Measurements from ENCODE around the gene TCHHL1.

Gene TCHHL1

GRCh38 chr1:152089014-152089674 lies at the start of gene TCHHL1:
Gene TCHHL1 (minus strand): TSS chr1:152089064. CDS start chr1:152088143, 921 bp downstream.
- Mint-ChIP-seq H3K27ac (no peak within 1 kb of the TSS), H3K4me1 (no peaks in the 10 kb centered on the region), H3K9me3 (peaks cover 12% of the 10 kb centered on the region), H3K36me3 (no peaks in the 10 kb centered on the region), H3K4me3 (no peak within 1 kb of the TSS), H3K27me3 (peaks cover 14% of the 10 kb centered on the region)
- DNase-seq (ENCODE audit: low spot score in 2 of 2) (no peak), ATAC-seq (ENCODE audit: low read depth) (no peak)

- Mint-ChIP-seq H3K4me3 (no peak overlapping the region), H3K4me1 (no peaks in the 10 kb centered on the region), H3K9me3 (peaks cover 6% of the 10 kb centered on the region), H3K27ac (no peak overlapping the region), H3K36me3 (no peaks in the 10 kb centered on the region), H3K27me3 (peaks cover 6% of the 10 kb centered on the region)
- DNase-seq (ENCODE audit: low spot score in 2 of 2) = no peak
- no peak for ATAC-seq (ENCODE audit: low read depth)
Measured at GRCh38 chr1:152137215-152137614, 48.4 kb upstream of the TCHHL1 start.

- peaks cover 6% of the 10 kb centered on the region for H3K9me3 Mint-ChIP-seq
- H3K4me3 Mint-ChIP-seq = no peak overlapping the region
- no peak for DNase-seq (ENCODE audit: low spot score in 2 of 2)
- no peak for ATAC-seq (ENCODE audit: low read depth)
- no peaks in the 10 kb centered on the region for H3K36me3 Mint-ChIP-seq
- no peak overlapping the region for H3K27ac Mint-ChIP-seq
- H3K4me1 Mint-ChIP-seq = no peaks in the 10 kb centered on the region
- peaks cover 29% of the 10 kb centered on the region for H3K27me3 Mint-ChIP-seq
Measured at GRCh38 chr1:152130186-152130585, 41.3 kb upstream of the TCHHL1 start.

GRCh38 chr1:152127673-152128072 lies 38.8 kb upstream of the TCHHL1 start:
- Mint-ChIP-seq H3K4me1 (no peaks in the 10 kb centered on the region), H3K27me3 (peaks cover 27% of the 10 kb centered on the region), H3K9me3 (no peaks in the 10 kb centered on the region), H3K4me3 (no peak overlapping the region), H3K36me3 (no peaks in the 10 kb centered on the region), H3K27ac (no peak overlapping the region)
- ATAC-seq (ENCODE audit: low read depth) = no peak
- DNase-seq (ENCODE audit: low spot score in 2 of 2) = no peak

GRCh38 chr1:152125834-152126443 lies 37.1 kb upstream of the TCHHL1 start:
- peaks cover 28% of the 10 kb centered on the region for H3K27me3 Mint-ChIP-seq
- no peak for ATAC-seq (ENCODE audit: low read depth)

GRCh38 chr1:152118915-152119314 lies 30.1 kb upstream of the TCHHL1 start:
- peaks cover 16% of the 10 kb centered on the region for H3K27me3 Mint-ChIP-seq
- H3K4me3 Mint-ChIP-seq = no peak overlapping the region

More at GRCh38 chr1:152125834-152126443, 37.1 kb upstream of the TCHHL1 start:
- H3K36me3 Mint-ChIP-seq = no peaks in the 10 kb centered on the region
- H3K9me3 Mint-ChIP-seq = no peaks in the 10 kb centered on the region
- H3K27ac Mint-ChIP-seq = no peak overlapping the region
- no peaks in the 10 kb centered on the region for H3K4me1 Mint-ChIP-seq
- no peak for DNase-seq (ENCODE audit: low spot score in 2 of 2)
- no peak overlapping the region for H3K4me3 Mint-ChIP-seq

GRCh38 chr1:152115344-152115743 lies 26.5 kb upstream of the TCHHL1 start, which contains the start of gene TCHH:
Gene TCHH (minus strand): TSS chr1:152115444. CDS start chr1:152114080, 1,364 bp downstream.
- Mint-ChIP-seq H3K27ac (no peak within 1 kb of the TSS), H3K9me3 (no peaks in the 10 kb centered on the region), H3K36me3 (no peaks in the 10 kb centered on the region), H3K27me3 (peaks cover 15% of the 10 kb centered on the region), H3K4me3 (no peak within 1 kb of the TSS), H3K4me1 (no peaks in the 10 kb centered on the region)
- no peak for ATAC-seq (ENCODE audit: low read depth)
- DNase-seq (ENCODE audit: low spot score in 2 of 2) = no peak

More at GRCh38 chr1:152118915-152119314, 30.1 kb upstream of the TCHHL1 start:
- Mint-ChIP-seq H3K36me3 (no peaks in the 10 kb centered on the region), H3K27ac (no peak overlapping the region), H3K9me3 (no peaks in the 10 kb centered on the region), H3K4me1 (no peaks in the 10 kb centered on the region)
- no peak for ATAC-seq (ENCODE audit: low read depth)
- no peak for DNase-seq (ENCODE audit: low spot score in 2 of 2)

- no peak for ATAC-seq (ENCODE audit: low read depth)
- Mint-ChIP-seq H3K27ac (no peak overlapping the region), H3K4me1 (peaks cover 3% of the 10 kb centered on the region), H3K9me3 (no peaks in the 10 kb centered on the region), H3K27me3 (peaks cover 12% of the 10 kb centered on the region), H3K4me3 (no peak overlapping the region), H3K36me3 (peaks cover 2% of the 10 kb centered on the region)
- no peak for DNase-seq (ENCODE audit: low spot score in 2 of 2)
Measured at GRCh38 chr1:152112885-152113432, 24.1 kb upstream of the TCHHL1 start.

- Mint-ChIP-seq H3K27me3 (peaks cover 12% of the 10 kb centered on the region), H3K9me3 (no peaks in the 10 kb centered on the region), H3K36me3 (peaks cover 2% of the 10 kb centered on the region), H3K4me3 (no peak overlapping the region), H3K27ac (no peak overlapping the region), H3K4me1 (peaks cover 7% of the 10 kb centered on the region)
- ATAC-seq (ENCODE audit: low read depth) (no peak), DNase-seq (ENCODE audit: low spot score in 2 of 2) (no peak)
Measured at GRCh38 chr1:152112101-152112884, 23.4 kb upstream of the TCHHL1 start.

GRCh38 chr1:152111515-152111968 lies 22.7 kb upstream of the TCHHL1 start:
- Mint-ChIP-seq H3K9me3 (no peaks in the 10 kb centered on the region), H3K27ac (no peak overlapping the region), H3K27me3 (peaks cover 9% of the 10 kb centered on the region), H3K4me3 (no peak overlapping the region), H3K4me1 (peaks cover 7% of the 10 kb centered on the region), H3K36me3 (peaks cover 2% of the 10 kb centered on the region)
- no peak for ATAC-seq (ENCODE audit: low read depth)
- no peak for DNase-seq (ENCODE audit: low spot score in 2 of 2)

GRCh38 chr1:152110860-152111514 lies 22.1 kb upstream of the TCHHL1 start:
- ATAC-seq (ENCODE audit: low read depth) (peak; percentile 53), DNase-seq (ENCODE audit: low spot score in 2 of 2) (peak; percentile 10 to 25)
- Mint-ChIP-seq H3K27me3 (peaks cover 8% of the 10 kb centered on the region), H3K36me3 (peaks cover 2% of the 10 kb centered on the region), H3K27ac (no peak overlapping the region), H3K9me3 (no peaks in the 10 kb centered on the region), H3K4me3 (no peak overlapping the region), H3K4me1 (peaks cover 7% of the 10 kb centered on the region)

GRCh38 chr1:152110365-152110859 lies 21.5 kb upstream of the TCHHL1 start:
- Mint-ChIP-seq H3K4me3 (no peak overlapping the region), H3K36me3 (peaks cover 2% of the 10 kb centered on the region), H3K27ac (no peak overlapping the region), H3K9me3 (no peaks in the 10 kb centered on the region), H3K27me3 (peaks cover 8% of the 10 kb centered on the region), H3K4me1 (peaks cover 7% of the 10 kb centered on the region)
- DNase-seq (ENCODE audit: low spot score in 2 of 2) = no peak
- ATAC-seq (ENCODE audit: low read depth) = peak; percentile 31

GRCh38 chr1:152109998-152110294 lies 21.1 kb upstream of the TCHHL1 start:
- peaks cover 7% of the 10 kb centered on the region for H3K4me1 Mint-ChIP-seq
- no peak for ATAC-seq (ENCODE audit: low read depth)
- H3K36me3 Mint-ChIP-seq = peaks cover 2% of the 10 kb centered on the region
- no peak for DNase-seq (ENCODE audit: low spot score in 2 of 2)
- no peaks in the 10 kb centered on the region for H3K9me3 Mint-ChIP-seq
- no peak overlapping the region for H3K27ac Mint-ChIP-seq
- peaks cover 5% of the 10 kb centered on the region for H3K27me3 Mint-ChIP-seq
- no peak overlapping the region for H3K4me3 Mint-ChIP-seq
